Inflammatory macrophage (primary cell): ENCODE data around the gene TBC1D14.
"Not testable (repeated sequence)": the region's sequence is repeated elsewhere in the genome, so short reads cannot be mapped to it uniquely, and the experiment has no call there.

Experiments used
- DNase-seq, 2 donors: peaks; one replicate each; pipeline ENCODE4 v3.0.0-alpha.2; 2020 to 2022

TBC1D14 gene

GRCh38 chr4:6910960-6911874 is 1.6 kb downstream of the TBC1D14 start:
- DNase-seq = peak in 1 of 2 donors; percentile 9

- DNase-seq = not testable (repeated sequence)
Observed at GRCh38 chr4:6911917-6912316, 2.3 kb downstream of the TBC1D14 start.

- peak in 1 of 2 donors; percentile 30 for DNase-seq
Observed at GRCh38 chr4:6912441-6912840, 2.8 kb downstream of the TBC1D14 start.

GRCh38 chr4:6913350-6913905 is 3.8 kb downstream of the TBC1D14 start:
- no peak for DNase-seq

- no peak for DNase-seq
Observed at GRCh38 chr4:6914448-6914847, 4.8 kb downstream of the TBC1D14 start.

- no peak for DNase-seq
Observed at GRCh38 chr4:6915041-6916005, 5.7 kb downstream of the TBC1D14 start.

- DNase-seq = no peak
Observed at GRCh38 chr4:6916069-6916586, 6.5 kb downstream of the TBC1D14 start.

- DNase-seq = peak; percentile 56 to 70
Observed at GRCh38 chr4:6916587-6917460, 7.2 kb downstream of the TBC1D14 start.

GRCh38 chr4:6917461-6918271 is 8.0 kb downstream of the TBC1D14 start:
- DNase-seq = peak; percentile 83 to 91

- DNase-seq = peak; percentile 27 to 42
Observed at GRCh38 chr4:6918338-6918737, 8.7 kb downstream of the TBC1D14 start.

GRCh38 chr4:6920171-6920570 is 10.5 kb downstream of the TBC1D14 start:
- DNase-seq = no peak

GRCh38 chr4:6923507-6923906 is 13.9 kb downstream of the TBC1D14 start:
- no peak for DNase-seq

- DNase-seq = no peak
Observed at GRCh38 chr4:6924361-6924779, 14.7 kb downstream of the TBC1D14 start.

- peak; percentile 70 to 74 for DNase-seq
Observed at GRCh38 chr4:6925357-6925836, 15.8 kb downstream of the TBC1D14 start.

- peak; percentile 87 to 97 for DNase-seq
Observed at GRCh38 chr4:6926081-6926480, 16.5 kb downstream of the TBC1D14 start.

GRCh38 chr4:6926681-6927478 is 17.3 kb downstream of the TBC1D14 start:
- DNase-seq = peak; percentile 85 to 90

- DNase-seq = no peak
Observed at GRCh38 chr4:6928081-6928480, 18.5 kb downstream of the TBC1D14 start.

GRCh38 chr4:6929339-6929811 is 19.7 kb downstream of the TBC1D14 start:
- DNase-seq = no peak

- peak; percentile 80 to 82 for DNase-seq
Observed at GRCh38 chr4:6929812-6930464, 20.3 kb downstream of the TBC1D14 start.
